HepG2 (cell line): ENCODE results near the gene LAMB4. TPM values are rescaled to one million over a fixed set of nuclear protein-coding genes. Genes with fewer than 3 reads are reported as not detected.

ENCODE experiments used
- CCAR2 ChIP-seq: fragments of 200-400 bp; formaldehyde crosslinking; optimal IDR thresholded peaks from 2 replicates; pipeline ENCODE3; 2018; ENCODE audit warnings: low read depth, mild to moderate bottlenecking, low read length, moderate library complexity
- DR1 ChIP-seq: sonication (generic); formaldehyde crosslinking; IDR thresholded peaks from 2 replicates; pipeline ENCODE4 v1.8.0; 2021; ENCODE audit warnings: mild to moderate bottlenecking, missing genetic modification reagents, inconsistent platforms
- GATAD2A ChIP-seq: IDR thresholded peaks from 2 replicates; pipeline ENCODE4 v1.6.1; 2016
- HIVEP1 ChIP-seq: sonication (generic); formaldehyde crosslinking; IDR thresholded peaks from 2 replicates; pipeline ENCODE4 v1.4.0; 2020; ENCODE audit warnings: mild to moderate bottlenecking, missing genetic modification reagents
- KDM6A ChIP-seq: IDR thresholded peaks from 2 replicates; pipeline ENCODE4 v1.6.1; 2016; ENCODE audit warnings: low read depth
- NFIC ChIP-seq: IDR thresholded peaks from 2 replicates; pipeline ENCODE4 v1.6.1; 2012; ENCODE audit warnings: mild to moderate bottlenecking, low read length, inconsistent platforms
- TCF7 ChIP-seq: sonication (generic); IDR thresholded peaks from 2 replicates; pipeline ENCODE4 v1.6.1; 2016; ENCODE audit warnings: antibody characterized with exemption, low read depth
- ZKSCAN1 ChIP-seq: fragments of 150-350 bp; IDR thresholded peaks from 2 replicates; pipeline ENCODE4 v1.6.1; 2014; ENCODE audit warnings: low read length
- ZNF253 ChIP-seq: sonication (generic); formaldehyde crosslinking; IDR thresholded peaks from 2 replicates; pipeline ENCODE4 v1.8.0; 2022; ENCODE audit warnings: mild to moderate bottlenecking, missing genetic modification reagents, borderline replicate concordance
- ZNF460 ChIP-seq: sonication (generic); formaldehyde crosslinking; IDR thresholded peaks from 2 replicates; pipeline ENCODE4 v1.5.1; 2020; ENCODE audit warnings: missing genetic modification reagents, mild to moderate bottlenecking, borderline replicate concordance
- ZNF510 ChIP-seq: sonication (generic); formaldehyde crosslinking; IDR thresholded peaks from 2 replicates; pipeline ENCODE4 v1.4.0; 2020; ENCODE audit warnings: low read depth, mild to moderate bottlenecking, missing genetic modification reagents
- ZNF816 ChIP-seq: sonication (generic); formaldehyde crosslinking; IDR thresholded peaks from 2 replicates; pipeline ENCODE4 v1.8.0; 2022; ENCODE audit warnings: missing genetic modification reagents, mild to moderate bottlenecking, borderline replicate concordance
- polyA plus RNA-seq, 8 experiments: library from polyadenylated mRNA; depleted of rRNA in 3 of 8; stranded (reverse) in 7 of 8; unstranded in 1 of 8; fragments of >200 nt; fragmentation: Illumina TruSeq in 4 of 8; extraction: Trizol in 4 of 8; gene quantifications; 2 replicates each; pipeline versions ENCODE4 v1.2.1 to v1.2.3, GENCODE V29; 2011 to 2016; ENCODE audit warnings: low read depth in 4 of 8, missing spikeins in 1 of 8, mixed read lengths in 1 of 8; ENCODE audit not compliant: insufficient read depth in 1 of 8
- total RNA-seq, 5 experiments: library from RNA; depleted of rRNA; stranded (reverse); fragments of >200 nt; fragmentation: Illumina TruSeq; extraction: Trizol; gene quantifications; 2 replicates each; pipeline ENCODE4 v1.2.3, GENCODE V29; 2016; ENCODE audit warnings: low read depth in 1 of 5
- TF ChIP-seq, protein P1 (sequence below): sonication (generic); formaldehyde crosslinking; conservative IDR thresholded peaks from 2 replicates; pipeline ENCODE4 v1.8.1; 2023; ENCODE audit warnings: missing genetic modification reagents
- TF ChIP-seq, protein P2 (sequence below): fragments of 450-650 bp; IDR thresholded peaks from 2 replicates; pipeline ENCODE4 v1.6.1; 2017; ENCODE audit warnings: mild to moderate bottlenecking
- TF ChIP-seq, protein P3 (sequence below): sonication (generic); formaldehyde crosslinking; IDR thresholded peaks from 2 replicates; pipeline ENCODE4 v1.8.0; 2022; ENCODE audit warnings: missing genetic modification reagents, mild to moderate bottlenecking, borderline replicate concordance
- TF ChIP-seq, protein P4 (sequence below): IDR thresholded peaks from 2 replicates; pipeline ENCODE4 v1.4.0; 2020; ENCODE audit warnings: mild to moderate bottlenecking, missing genetic modification reagents
- TF ChIP-seq, protein P5 (sequence below), 2 experiments: sonication (generic) in 1 of 2; formaldehyde crosslinking in 1 of 2; IDR thresholded peaks; 2 replicates each; pipeline versions ENCODE4 v1.4.0 to v1.6.1; 2018 to 2020; ENCODE audit warnings: missing genetic modification reagents in 2 of 2, borderline replicate concordance in 1 of 2, low read depth in 1 of 2, mild to moderate bottlenecking in 1 of 2, missing biosample characterization in 1 of 2

LAMB4 gene
- total and polyA plus RNA-seq, 2 of the 13 experiments (the other 11 are each of a cell fraction or from before 2014, with no cell fraction given), result 0.05 TPM; not detected in 1

DNA sequence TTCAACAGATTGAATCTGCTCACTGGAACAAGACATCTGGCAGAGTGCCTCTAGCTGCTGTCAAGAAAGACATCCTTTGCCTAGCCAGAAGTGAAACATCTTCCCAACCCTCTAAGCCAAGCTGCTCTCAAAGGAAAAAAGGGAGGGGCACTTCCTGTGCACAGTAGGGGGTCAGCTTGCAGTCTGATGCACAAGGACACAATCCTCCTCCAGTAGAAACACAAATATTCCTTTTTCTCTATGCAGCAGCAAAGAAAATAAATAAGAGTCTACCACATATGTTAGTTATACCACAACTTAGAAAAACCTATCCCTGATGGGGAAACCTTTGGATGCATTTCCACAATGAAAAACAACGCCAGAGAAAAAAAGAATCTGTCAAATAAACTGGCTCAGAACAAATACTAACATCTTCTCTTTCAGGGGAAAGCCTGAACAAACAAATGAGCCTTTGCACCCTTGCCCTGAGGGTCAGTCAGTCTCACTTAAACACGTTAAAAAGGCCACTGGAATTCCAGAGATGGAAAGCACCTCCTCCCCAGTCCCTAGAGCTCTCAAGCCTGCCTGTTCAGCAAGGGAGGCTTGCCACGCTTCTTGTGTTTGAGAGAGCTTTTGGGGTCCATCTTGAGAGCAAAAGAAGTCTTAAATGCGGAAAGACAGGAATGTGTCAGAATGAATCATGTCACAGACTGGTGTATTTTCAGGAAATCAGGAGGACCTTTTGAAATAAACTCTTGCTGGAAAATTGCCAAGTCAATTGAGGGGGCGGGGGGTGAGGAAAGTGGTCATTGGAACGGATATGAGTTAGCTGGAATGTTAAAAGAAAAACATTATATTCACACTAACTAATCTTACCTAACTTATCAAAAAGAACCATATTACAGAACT lies 134.7 kb downstream of the LAMB4 start (continued):
- TF ChIP-seq, protein P1, sequence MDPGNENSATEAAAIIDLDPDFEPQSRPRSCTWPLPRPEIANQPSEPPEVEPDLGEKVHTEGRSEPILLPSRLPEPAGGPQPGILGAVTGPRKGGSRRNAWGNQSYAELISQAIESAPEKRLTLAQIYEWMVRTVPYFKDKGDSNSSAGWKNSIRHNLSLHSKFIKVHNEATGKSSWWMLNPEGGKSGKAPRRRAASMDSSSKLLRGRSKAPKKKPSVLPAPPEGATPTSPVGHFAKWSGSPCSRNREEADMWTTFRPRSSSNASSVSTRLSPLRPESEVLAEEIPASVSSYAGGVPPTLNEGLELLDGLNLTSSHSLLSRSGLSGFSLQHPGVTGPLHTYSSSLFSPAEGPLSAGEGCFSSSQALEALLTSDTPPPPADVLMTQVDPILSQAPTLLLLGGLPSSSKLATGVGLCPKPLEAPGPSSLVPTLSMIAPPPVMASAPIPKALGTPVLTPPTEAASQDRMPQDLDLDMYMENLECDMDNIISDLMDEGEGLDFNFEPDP (CRISPR knock-in tag), result no peak
- TF ChIP-seq, protein P2, sequence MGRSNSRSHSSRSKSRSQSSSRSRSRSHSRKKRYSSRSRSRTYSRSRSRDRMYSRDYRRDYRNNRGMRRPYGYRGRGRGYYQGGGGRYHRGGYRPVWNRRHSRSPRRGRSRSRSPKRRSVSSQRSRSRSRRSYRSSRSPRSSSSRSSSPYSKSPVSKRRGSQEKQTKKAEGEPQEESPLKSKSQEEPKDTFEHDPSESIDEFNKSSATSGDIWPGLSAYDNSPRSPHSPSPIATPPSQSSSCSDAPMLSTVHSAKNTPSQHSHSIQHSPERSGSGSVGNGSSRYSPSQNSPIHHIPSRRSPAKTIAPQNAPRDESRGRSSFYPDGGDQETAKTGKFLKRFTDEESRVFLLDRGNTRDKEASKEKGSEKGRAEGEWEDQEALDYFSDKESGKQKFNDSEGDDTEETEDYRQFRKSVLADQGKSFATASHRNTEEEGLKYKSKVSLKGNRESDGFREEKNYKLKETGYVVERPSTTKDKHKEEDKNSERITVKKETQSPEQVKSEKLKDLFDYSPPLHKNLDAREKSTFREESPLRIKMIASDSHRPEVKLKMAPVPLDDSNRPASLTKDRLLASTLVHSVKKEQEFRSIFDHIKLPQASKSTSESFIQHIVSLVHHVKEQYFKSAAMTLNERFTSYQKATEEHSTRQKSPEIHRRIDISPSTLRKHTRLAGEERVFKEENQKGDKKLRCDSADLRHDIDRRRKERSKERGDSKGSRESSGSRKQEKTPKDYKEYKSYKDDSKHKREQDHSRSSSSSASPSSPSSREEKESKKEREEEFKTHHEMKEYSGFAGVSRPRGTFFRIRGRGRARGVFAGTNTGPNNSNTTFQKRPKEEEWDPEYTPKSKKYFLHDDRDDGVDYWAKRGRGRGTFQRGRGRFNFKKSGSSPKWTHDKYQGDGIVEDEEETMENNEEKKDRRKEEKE, result no peak
- 0 out of 2 replicates have a peak, but pooled peaks have one; percentile 5 for TF ChIP-seq TCF7
- TF ChIP-seq DR1 (CRISPR knock-in tag), result no peak
- TF ChIP-seq, protein P3, sequence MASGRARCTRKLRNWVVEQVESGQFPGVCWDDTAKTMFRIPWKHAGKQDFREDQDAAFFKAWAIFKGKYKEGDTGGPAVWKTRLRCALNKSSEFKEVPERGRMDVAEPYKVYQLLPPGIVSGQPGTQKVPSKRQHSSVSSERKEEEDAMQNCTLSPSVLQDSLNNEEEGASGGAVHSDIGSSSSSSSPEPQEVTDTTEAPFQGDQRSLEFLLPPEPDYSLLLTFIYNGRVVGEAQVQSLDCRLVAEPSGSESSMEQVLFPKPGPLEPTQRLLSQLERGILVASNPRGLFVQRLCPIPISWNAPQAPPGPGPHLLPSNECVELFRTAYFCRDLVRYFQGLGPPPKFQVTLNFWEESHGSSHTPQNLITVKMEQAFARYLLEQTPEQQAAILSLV (CRISPR knock-in tag), result no peak
- peak; percentile 78 for TF ChIP-seq NFIC
- TF ChIP-seq ZNF460 (CRISPR knock-in tag), result no peak
- peak; percentile 89 for TF ChIP-seq ZKSCAN1
- 0 out of 2 replicates have a peak, but pooled peaks have one; percentile 32 for TF ChIP-seq ZNF510 (CRISPR knock-in tag)
- peak; percentile 32; the same call in 1 of the 2 replicates for TF ChIP-seq KDM6A (CRISPR knock-in tag)
- no peak for TF ChIP-seq CCAR2
- no peak for TF ChIP-seq HIVEP1 (CRISPR knock-in tag)
- TF ChIP-seq, protein P4, sequence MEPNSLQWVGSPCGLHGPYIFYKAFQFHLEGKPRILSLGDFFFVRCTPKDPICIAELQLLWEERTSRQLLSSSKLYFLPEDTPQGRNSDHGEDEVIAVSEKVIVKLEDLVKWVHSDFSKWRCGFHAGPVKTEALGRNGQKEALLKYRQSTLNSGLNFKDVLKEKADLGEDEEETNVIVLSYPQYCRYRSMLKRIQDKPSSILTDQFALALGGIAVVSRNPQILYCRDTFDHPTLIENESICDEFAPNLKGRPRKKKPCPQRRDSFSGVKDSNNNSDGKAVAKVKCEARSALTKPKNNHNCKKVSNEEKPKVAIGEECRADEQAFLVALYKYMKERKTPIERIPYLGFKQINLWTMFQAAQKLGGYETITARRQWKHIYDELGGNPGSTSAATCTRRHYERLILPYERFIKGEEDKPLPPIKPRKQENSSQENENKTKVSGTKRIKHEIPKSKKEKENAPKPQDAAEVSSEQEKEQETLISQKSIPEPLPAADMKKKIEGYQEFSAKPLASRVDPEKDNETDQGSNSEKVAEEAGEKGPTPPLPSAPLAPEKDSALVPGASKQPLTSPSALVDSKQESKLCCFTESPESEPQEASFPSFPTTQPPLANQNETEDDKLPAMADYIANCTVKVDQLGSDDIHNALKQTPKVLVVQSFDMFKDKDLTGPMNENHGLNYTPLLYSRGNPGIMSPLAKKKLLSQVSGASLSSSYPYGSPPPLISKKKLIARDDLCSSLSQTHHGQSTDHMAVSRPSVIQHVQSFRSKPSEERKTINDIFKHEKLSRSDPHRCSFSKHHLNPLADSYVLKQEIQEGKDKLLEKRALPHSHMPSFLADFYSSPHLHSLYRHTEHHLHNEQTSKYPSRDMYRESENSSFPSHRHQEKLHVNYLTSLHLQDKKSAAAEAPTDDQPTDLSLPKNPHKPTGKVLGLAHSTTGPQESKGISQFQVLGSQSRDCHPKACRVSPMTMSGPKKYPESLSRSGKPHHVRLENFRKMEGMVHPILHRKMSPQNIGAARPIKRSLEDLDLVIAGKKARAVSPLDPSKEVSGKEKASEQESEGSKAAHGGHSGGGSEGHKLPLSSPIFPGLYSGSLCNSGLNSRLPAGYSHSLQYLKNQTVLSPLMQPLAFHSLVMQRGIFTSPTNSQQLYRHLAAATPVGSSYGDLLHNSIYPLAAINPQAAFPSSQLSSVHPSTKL (CRISPR knock-in tag), result peak; percentile 72
- TF ChIP-seq ZNF253, result no peak
- no peak for TF ChIP-seq ZNF816 (CRISPR knock-in tag)
- TF ChIP-seq, protein P5, sequence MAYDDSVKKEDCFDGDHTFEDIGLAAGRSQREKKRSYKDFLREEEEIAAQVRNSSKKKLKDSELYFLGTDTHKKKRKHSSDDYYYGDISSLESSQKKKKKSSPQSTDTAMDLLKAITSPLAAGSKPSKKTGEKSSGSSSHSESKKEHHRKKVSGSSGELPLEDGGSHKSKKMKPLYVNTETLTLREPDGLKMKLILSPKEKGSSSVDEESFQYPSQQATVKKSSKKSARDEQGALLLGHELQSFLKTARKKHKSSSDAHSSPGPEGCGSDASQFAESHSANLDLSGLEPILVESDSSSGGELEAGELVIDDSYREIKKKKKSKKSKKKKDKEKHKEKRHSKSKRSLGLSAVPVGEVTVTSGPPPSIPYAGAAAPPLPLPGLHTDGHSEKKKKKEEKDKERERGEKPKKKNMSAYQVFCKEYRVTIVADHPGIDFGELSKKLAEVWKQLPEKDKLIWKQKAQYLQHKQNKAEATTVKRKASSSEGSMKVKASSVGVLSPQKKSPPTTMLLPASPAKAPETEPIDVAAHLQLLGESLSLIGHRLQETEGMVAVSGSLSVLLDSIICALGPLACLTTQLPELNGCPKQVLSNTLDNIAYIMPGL (CRISPR knock-in tag; IDR thresholded peaks at IDR 0.05; ENCODE audit: borderline replicate concordance in 1 of 2, low read depth in 1 of 2), result no peak
- TF ChIP-seq GATAD2A (CRISPR knock-in tag), result peak; percentile 42
